Panc1 (cell line): ENCODE measurements around the gene CEP128. TPM values are rescaled to one million over a fixed set of nuclear protein-coding genes. Genes with fewer than 3 reads are reported as not detected.

Experiments
- ATAC-seq: fragments of 200-7000 bp; cut with Tn5 transposase; 2 replicates; pipeline ENCODE4 v1.9.1; 2020; ENCODE audit warnings: mild to moderate bottlenecking, moderate library complexity
- BruUV-seq: library from RNA; stranded (reverse); fragments of 400-500 nt; replicated peaks from 2 replicates; lab custom pipeline; 2021; lab: Mats Ljungman, UMichigan
- CTCF ChIA-PET: fragments of 300-600 bp; sonication (Branson Sonifier 250); formaldehyde crosslinking; loops from one replicate; lab custom pipeline; 2022; ENCODE audit warnings: antibody characterized with exemption; lab: Charles Lee
- POLR2A ChIA-PET: fragments of 300-600 bp; sonication (Branson Sonifier 250); formaldehyde crosslinking; loops from one replicate; lab custom pipeline; 2022; ENCODE audit warnings: antibody characterized with exemption; lab: Charles Lee
- DNase-seq: peaks from one replicate; pipeline ENCODE4 v3.0.0-alpha.2; 2010; ENCODE audit warnings: low read depth, low spot score
- H3K27ac ChIP-seq: 2 replicates; pipeline ENCODE4 v1.5.1; 2011; ENCODE audit warnings: mild to moderate bottlenecking, low read length, inconsistent platforms
- H3K27me3 ChIP-seq: fragments of 200-500 bp; sonication (Bioruptor generic); 2 replicates; pipeline ENCODE4 v1.6.0; 2014; ENCODE audit warnings: low read length, inconsistent platforms; ENCODE audit not compliant: control insufficient read depth, insufficient read depth
- H3K36me3 ChIP-seq: fragments of 200-500 bp; sonication (Bioruptor generic); 2 replicates; pipeline ENCODE4 v1.5.1; 2014; ENCODE audit warnings: inconsistent platforms, mild to moderate bottlenecking, low read length, moderate library complexity; ENCODE audit not compliant: control insufficient read depth, insufficient read depth
- H3K4me1 ChIP-seq: 2 replicates; pipeline ENCODE4 v1.5.1; 2011; ENCODE audit warnings: inconsistent platforms, mild to moderate bottlenecking, low read length, moderate library complexity; ENCODE audit not compliant: control insufficient read depth, insufficient read depth
- H3K4me3 ChIP-seq, 2 experiments: 2 replicates each; pipeline ENCODE4 v1.5.1; 2011 to 2012; ENCODE audit warnings: low read depth in 2 of 2, low read length in 2 of 2, mild to moderate bottlenecking in 2 of 2, inconsistent platforms in 1 of 2, moderate library complexity in 1 of 2
- H3K9me3 ChIP-seq: fragments of 200-500 bp; sonication (Bioruptor generic); 2 replicates; pipeline ENCODE4 v1.5.1; 2014; ENCODE audit warnings: low read depth, mild to moderate bottlenecking, inconsistent platforms, low read length, moderate library complexity; ENCODE audit not compliant: control insufficient read depth, insufficient read depth
- CTCF ChIP-seq: fragments of 450-650 bp; IDR thresholded peaks from 2 replicates; pipeline ENCODE4 v1.5.1; 2017; ENCODE audit warnings: mild to moderate bottlenecking
- POLR2AphosphoS5 ChIP-seq: IDR thresholded peaks from 2 replicates; pipeline ENCODE4 v1.6.1; 2012; ENCODE audit warnings: mild to moderate bottlenecking, low read depth, low read length, moderate library complexity
- REST ChIP-seq, 2 experiments: IDR thresholded peaks; 2 replicates each; pipeline ENCODE4 v1.6.1; 2011 to 2012; ENCODE audit warnings: low read depth in 2 of 2, control low read depth in 1 of 2, low read length in 1 of 2, mild to moderate bottlenecking in 1 of 2, moderate library complexity in 1 of 2; ENCODE audit not compliant: insufficient read depth in 1 of 2
- SIN3A ChIP-seq: IDR thresholded peaks from 2 replicates; pipeline ENCODE4 v1.6.1; 2012; ENCODE audit warnings: low read depth, mild to moderate bottlenecking, low read length, moderate library complexity, borderline replicate concordance; ENCODE audit not compliant: insufficient read depth
- TCF7L2 ChIP-seq: IDR thresholded peaks from 2 replicates; pipeline ENCODE4 v1.6.1; 2011; ENCODE audit warnings: mild to moderate bottlenecking, low read depth, low read length, inconsistent platforms
- in situ Hi-C: cut with HindIII; loops from 2 replicates; pipeline ENCODE4 v1.10.0; 2016; ENCODE audit warnings: low sequenced_read_pairs, low pct_unique_long_range_greater_than_20kb
- intact Hi-C: fragments of 100-400 bp; cut with micrococcal nuclease; formaldehyde crosslinking; loops from one replicate; pipeline ENCODE4 v1.10.0; 2022; ENCODE audit not compliant: unreplicated experiment
- total RNA-seq: library from RNA; stranded (reverse); gene quantifications from one replicate; pipeline ENCODE4 v1.2.1, GENCODE V29; 2021; ENCODE audit not compliant: unreplicated experiment

CEP128 gene
- total RNA-seq, 1 experiment from 2014 or later: 9.3 TPM

- POLR2A ChIA-PET: no interaction called here
- Histone ChIP-seq H3K4me3 (no peak overlapping the region), H3K9me3 (no peaks in the 10 kb centered on the region), H3K4me1 (no peaks in the 10 kb centered on the region), H3K27me3 (no peaks in the 10 kb centered on the region), H3K27ac (no peak overlapping the region), H3K36me3 (no peaks in the 10 kb centered on the region)
- intact Hi-C loops: no loop called here
- BruUV-seq: no TSS peak
- no peak for DNase-seq
- in situ Hi-C loops: no loop called here
- TF ChIP-seq REST (IDR thresholded peaks at IDR 0.05; ENCODE audit: insufficient read depth in 1 of 2, low read depth in 2 of 2, low read length in 1 of 2) (no peak), POLR2AphosphoS5 (no peak), CTCF (no peak), SIN3A (no peak), TCF7L2 (no peak)
- CTCF ChIA-PET: no interaction called here
- no peak for ATAC-seq
Observed at GRCh38 chr14:80772504-80772903, 169.0 kb downstream of the CEP128 start.

- H3K27ac ChIP-seq: no peak overlapping the region
- no peak for ATAC-seq
- H3K4me3 ChIP-seq: no peak overlapping the region
- no peaks in the 10 kb centered on the region for H3K36me3 ChIP-seq
- no TSS peak for BruUV-seq
- in situ Hi-C loops: no loop called here
- intact Hi-C loops: no loop called here
- H3K27me3 ChIP-seq: no peaks in the 10 kb centered on the region
- TF ChIP-seq POLR2AphosphoS5 (no peak), CTCF (no peak), REST (IDR thresholded peaks at IDR 0.05; ENCODE audit: insufficient read depth in 1 of 2, low read depth in 2 of 2, low read length in 1 of 2) (no peak), TCF7L2 (no peak), SIN3A (no peak)
- DNase-seq: no peak
- ChIA-PET CTCF (no interaction called here), POLR2A (no interaction called here)
- H3K4me1 ChIP-seq: no peaks in the 10 kb centered on the region
- H3K9me3 ChIP-seq: no peaks in the 10 kb centered on the region
Observed at GRCh38 chr14:80771201-80771600, 170.3 kb downstream of the CEP128 start.
